Activated naive CD8-positive, alpha-beta T cell treated with anti-CD3 and anti-CD28 coated beads, Interleukin-2, amount 50 U/mL, for 16 hours (primary cell): ENCODE results near the gene HLA-F.

Source experiments
- DNase-seq: peaks from one replicate; pipeline ENCODE4 v3.0.0-alpha.2; 2020; ENCODE audit warnings: low read depth, low spot score

HLA-F gene

GRCh38 chr6:29744131-29744530 lies 20.9 kb downstream of the HLA-F start:
- no peak for DNase-seq

- no peak for DNase-seq
Observed at GRCh38 chr6:29744621-29745020, 21.4 kb downstream of the HLA-F start.

- no peak for DNase-seq
Observed at GRCh38 chr6:29745386-29745785, 22.2 kb downstream of the HLA-F start.

- no peak for DNase-seq
Observed at GRCh38 chr6:29745855-29746449, 22.7 kb downstream of the HLA-F start.

- DNase-seq: no peak
Observed at GRCh38 chr6:29746846-29747687, 23.8 kb downstream of the HLA-F start.

- no peak for DNase-seq
Observed at GRCh38 chr6:29747688-29748250, 24.5 kb downstream of the HLA-F start.

- peak; percentile 68 for DNase-seq
Observed at GRCh38 chr6:29748391-29749307, 25.4 kb downstream of the HLA-F start.

- no peak for DNase-seq
Observed at GRCh38 chr6:29749308-29749662, 26.1 kb downstream of the HLA-F start.

GRCh38 chr6:29749668-29750067 lies 26.4 kb downstream of the HLA-F start:
- DNase-seq: no peak

GRCh38 chr6:29750709-29751108 lies 27.5 kb downstream of the HLA-F start:
- no peak for DNase-seq

GRCh38 chr6:29751480-29751879 lies 28.2 kb downstream of the HLA-F start:
- DNase-seq: no peak

GRCh38 chr6:29752451-29753308 lies 29.4 kb downstream of the HLA-F start:
- peak; percentile 65 for DNase-seq

- no peak for DNase-seq
Observed at GRCh38 chr6:29753309-29753644, 30.0 kb downstream of the HLA-F start.

GRCh38 chr6:29755295-29755871 lies 32.1 kb downstream of the HLA-F start:
- no peak for DNase-seq

- no peak for DNase-seq
Observed at GRCh38 chr6:29757282-29757681, 34.0 kb downstream of the HLA-F start.

- DNase-seq: no peak
Observed at GRCh38 chr6:29757701-29758293, 34.6 kb downstream of the HLA-F start.

GRCh38 chr6:29758761-29759160 lies 35.5 kb downstream of the HLA-F start:
- no peak for DNase-seq

GRCh38 chr6:29759457-29759856 lies 36.2 kb downstream of the HLA-F start:
- no peak for DNase-seq

- no peak for DNase-seq
Observed at GRCh38 chr6:29760328-29760727, 37.1 kb downstream of the HLA-F start.

GRCh38 chr6:29762051-29762450 lies 38.8 kb downstream of the HLA-F start:
- DNase-seq: no peak
